NCI-H1436 (cell line): Measurements from ENCODE around the gene L3MBTL2.

ENCODE experiments used
- DNase-seq: peaks from one replicate; lab custom pipeline; 2025; lab: John Stamatoyannopoulos, UW

The L3MBTL2 gene

GRCh38 chr22:41215409-41215808 lies 10.3 kb downstream of the L3MBTL2 start:
- DNase-seq: no peak

GRCh38 chr22:41215926-41216325 lies 10.8 kb downstream of the L3MBTL2 start:
- DNase-seq: no peak

- no peak for DNase-seq
Observed at GRCh38 chr22:41216984-41217383, 11.9 kb downstream of the L3MBTL2 start.

- DNase-seq: peak; percentile 33
Observed at GRCh38 chr22:41217553-41218157, 12.5 kb downstream of the L3MBTL2 start.

- no peak for DNase-seq
Observed at GRCh38 chr22:41222846-41223507, 17.9 kb downstream of the L3MBTL2 start.

GRCh38 chr22:41223535-41223934 lies 18.4 kb downstream of the L3MBTL2 start:
- no peak for DNase-seq

GRCh38 chr22:41226723-41227655 lies 21.9 kb downstream of the L3MBTL2 start:
- no peak for DNase-seq

- no peak for DNase-seq
Observed at GRCh38 chr22:41229215-41229614, 24.1 kb downstream of the L3MBTL2 start.

- DNase-seq: no peak
Observed at GRCh38 chr22:41229730-41230400, 24.8 kb downstream of the L3MBTL2 start.

GRCh38 chr22:41230401-41230785 lies 25.3 kb downstream of the L3MBTL2 start:
- DNase-seq: no peak

- no peak for DNase-seq
Observed at GRCh38 chr22:41231369-41231768, 26.3 kb downstream of the L3MBTL2 start.

- DNase-seq: no peak
Observed at GRCh38 chr22:41234815-41235695, 29.9 kb downstream of the L3MBTL2 start.

GRCh38 chr22:41237036-41237706 lies 32.1 kb downstream of the L3MBTL2 start:
- peak; percentile 32 for DNase-seq

GRCh38 chr22:41237707-41238569 lies 32.8 kb downstream of the L3MBTL2 start:
- DNase-seq: peak; percentile 59

- no peak for DNase-seq
Observed at GRCh38 chr22:41238570-41239442, 33.7 kb downstream of the L3MBTL2 start.

GRCh38 chr22:41239443-41240128 lies 34.5 kb downstream of the L3MBTL2 start:
- no peak for DNase-seq

GRCh38 chr22:41240377-41241132 lies 35.4 kb downstream of the L3MBTL2 start, which contains the start of gene CHADL:
Gene CHADL, minus strand, starts transcription at chr22:41240931. Its CDS starts 50 bp downstream, at chr22:41240881.
- no peak for DNase-seq
